NCI-H1105 treated with DMSO at 0.1 percent for 48 hours (cell line): ENCODE results near the gene MFAP1.
"Not testable (repeated sequence)": the region's sequence is repeated elsewhere in the genome, so short reads cannot be mapped to it uniquely, and the experiment has no call there.

Experiments
- DNase-seq: peaks from one replicate; lab custom pipeline; 2025; lab: John Stamatoyannopoulos, UW

Gene MFAP1

GRCh38 chr15:43821505-43821904, 3.0 kb downstream of the MFAP1 start:
- no peak for DNase-seq

GRCh38 chr15:43815064-43815463, 9.4 kb downstream of the MFAP1 start:
- DNase-seq, result not testable (repeated sequence)

- DNase-seq, result no peak
Measured at GRCh38 chr15:43808960-43809678, 15.4 kb downstream of the MFAP1 start.

- no peak for DNase-seq
Measured at GRCh38 chr15:43808435-43808950, 16.0 kb downstream of the MFAP1 start.

- DNase-seq, result not testable (repeated sequence)
Measured at GRCh38 chr15:43802676-43803075, 21.8 kb downstream of the MFAP1 start.

GRCh38 chr15:43800286-43801141, 24.0 kb downstream of the MFAP1 start, which contains the start of gene HYPK:
TSS of gene HYPK (plus strand) at chr15:43800599. CDS start at chr15:43800623, 24 bp downstream.
- DNase-seq, result peak; percentile 56

- no peak for DNase-seq
Measured at GRCh38 chr15:43799945-43800285, 24.6 kb downstream of the MFAP1 start, which contains the start of gene SERINC4. TSS of gene SERINC4 (minus strand) at chr15:43800220. CDS start at chr15:43799986, 234 bp downstream.

GRCh38 chr15:43799209-43799944, 25.1 kb downstream of the MFAP1 start:
- DNase-seq, result no peak

- no peak for DNase-seq
Measured at GRCh38 chr15:43796566-43796965, 27.9 kb downstream of the MFAP1 start.

- no peak for DNase-seq
Measured at GRCh38 chr15:43795997-43796396, 28.5 kb downstream of the MFAP1 start.

GRCh38 chr15:43795197-43795596, 29.3 kb downstream of the MFAP1 start:
- no peak for DNase-seq

- no peak for DNase-seq
Measured at GRCh38 chr15:43794269-43795037, 30.0 kb downstream of the MFAP1 start.

GRCh38 chr15:43793647-43794046, 30.8 kb downstream of the MFAP1 start:
- no peak for DNase-seq

GRCh38 chr15:43792761-43793476, 31.6 kb downstream of the MFAP1 start:
- no peak for DNase-seq

- peak; percentile 93 for DNase-seq
Measured at GRCh38 chr15:43791993-43792760, 32.3 kb downstream of the MFAP1 start, which contains the start of gene SERF2. TSS of gene SERF2 (plus strand) at chr15:43792320. CDS start at chr15:43792377, 57 bp downstream.

GRCh38 chr15:43789409-43789808, 35.1 kb downstream of the MFAP1 start:
- DNase-seq, result no peak

GRCh38 chr15:43779016-43779415, 45.5 kb downstream of the MFAP1 start:
- DNase-seq, result no peak

GRCh38 chr15:43777267-43777914, 47.1 kb downstream of the MFAP1 start:
- peak; percentile 73 for DNase-seq

- DNase-seq, result peak; percentile 73
Measured at GRCh38 chr15:43776718-43777266, 47.7 kb downstream of the MFAP1 start, which contains the start of gene ELL3. TSS of gene ELL3 (minus strand) at chr15:43776966. CDS start at chr15:43776901, 65 bp downstream.
